D721Med (cell line): Measurements from ENCODE around the gene STARD13.

Experiments
- DNase-seq: peaks from one replicate; pipeline ENCODE4 v3.0.0; 2011; ENCODE audit warnings: low spot score; ENCODE audit not compliant: insufficient read length
- FAIRE-seq: peaks from 2 replicates; lab custom pipeline; 2011; peaks lifted over from hg19 to GRCh38; lab: Jason Lieb, UNC
- TF ChIP-seq, protein P1 (sequence below): IDR thresholded peaks from 2 replicates; pipeline ENCODE4 v1.5.1; 2012; ENCODE audit warnings: mild to moderate bottlenecking, control low read depth; ENCODE audit not compliant: insufficient read depth; ENCODE audit errors: missing control alignments

The STARD13 gene

GRCh38 chr13:33326246-33326645, 40.7 kb upstream of the STARD13 start:
- no peak for FAIRE-seq
- DNase-seq: no peak

GRCh38 chr13:33323801-33324510, 38.4 kb upstream of the STARD13 start:
- TF ChIP-seq, protein P1, sequence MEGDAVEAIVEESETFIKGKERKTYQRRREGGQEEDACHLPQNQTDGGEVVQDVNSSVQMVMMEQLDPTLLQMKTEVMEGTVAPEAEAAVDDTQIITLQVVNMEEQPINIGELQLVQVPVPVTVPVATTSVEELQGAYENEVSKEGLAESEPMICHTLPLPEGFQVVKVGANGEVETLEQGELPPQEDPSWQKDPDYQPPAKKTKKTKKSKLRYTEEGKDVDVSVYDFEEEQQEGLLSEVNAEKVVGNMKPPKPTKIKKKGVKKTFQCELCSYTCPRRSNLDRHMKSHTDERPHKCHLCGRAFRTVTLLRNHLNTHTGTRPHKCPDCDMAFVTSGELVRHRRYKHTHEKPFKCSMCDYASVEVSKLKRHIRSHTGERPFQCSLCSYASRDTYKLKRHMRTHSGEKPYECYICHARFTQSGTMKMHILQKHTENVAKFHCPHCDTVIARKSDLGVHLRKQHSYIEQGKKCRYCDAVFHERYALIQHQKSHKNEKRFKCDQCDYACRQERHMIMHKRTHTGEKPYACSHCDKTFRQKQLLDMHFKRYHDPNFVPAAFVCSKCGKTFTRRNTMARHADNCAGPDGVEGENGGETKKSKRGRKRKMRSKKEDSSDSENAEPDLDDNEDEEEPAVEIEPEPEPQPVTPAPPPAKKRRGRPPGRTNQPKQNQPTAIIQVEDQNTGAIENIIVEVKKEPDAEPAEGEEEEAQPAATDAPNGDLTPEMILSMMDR: no peak
- DNase-seq (no peak), FAIRE-seq (no peak)

More at GRCh38 chr13:33326246-33326645, 40.7 kb upstream of the STARD13 start:
- TF ChIP-seq, protein P1: no peak

DNA sequence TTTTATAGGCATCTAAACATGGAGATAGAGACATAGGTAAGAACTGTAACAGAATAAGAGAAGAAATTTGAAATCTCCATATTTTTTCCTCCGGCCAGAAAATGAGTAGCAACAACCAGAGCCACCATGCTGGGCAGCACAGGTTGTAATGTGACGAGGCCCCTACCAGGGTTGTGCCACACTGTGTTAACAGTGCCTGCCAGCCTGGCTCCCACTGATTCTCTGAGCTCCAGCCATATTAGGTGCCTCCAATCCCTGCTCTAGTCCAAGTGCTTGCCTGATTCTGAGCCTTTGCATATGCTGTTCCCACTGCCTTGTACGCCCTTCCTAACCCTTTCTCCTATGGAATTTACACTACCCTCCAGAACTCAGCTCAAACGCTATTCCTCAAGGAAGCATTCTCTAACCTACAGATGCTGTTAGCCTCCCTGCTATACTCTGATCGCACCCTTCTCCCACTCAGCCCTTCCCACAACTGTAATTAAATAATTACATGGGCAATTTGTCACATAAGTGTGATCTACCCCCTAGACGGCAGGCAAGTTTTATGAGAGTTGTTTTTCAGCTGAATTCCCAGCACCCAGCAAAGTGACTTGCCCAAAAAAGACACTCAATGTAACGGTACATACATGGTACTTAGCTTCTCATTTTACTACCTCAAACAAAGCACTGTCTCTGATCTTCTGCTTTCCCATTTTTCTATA, 37.6 kb upstream of the STARD13 start:
- no peak for FAIRE-seq
- TF ChIP-seq, protein P1: no peak
- DNase-seq: no peak

- FAIRE-seq: no peak
- no peak for DNase-seq
- TF ChIP-seq, protein P1: no peak
Observed at GRCh38 chr13:33322543-33322809, 36.9 kb upstream of the STARD13 start.

DNA sequence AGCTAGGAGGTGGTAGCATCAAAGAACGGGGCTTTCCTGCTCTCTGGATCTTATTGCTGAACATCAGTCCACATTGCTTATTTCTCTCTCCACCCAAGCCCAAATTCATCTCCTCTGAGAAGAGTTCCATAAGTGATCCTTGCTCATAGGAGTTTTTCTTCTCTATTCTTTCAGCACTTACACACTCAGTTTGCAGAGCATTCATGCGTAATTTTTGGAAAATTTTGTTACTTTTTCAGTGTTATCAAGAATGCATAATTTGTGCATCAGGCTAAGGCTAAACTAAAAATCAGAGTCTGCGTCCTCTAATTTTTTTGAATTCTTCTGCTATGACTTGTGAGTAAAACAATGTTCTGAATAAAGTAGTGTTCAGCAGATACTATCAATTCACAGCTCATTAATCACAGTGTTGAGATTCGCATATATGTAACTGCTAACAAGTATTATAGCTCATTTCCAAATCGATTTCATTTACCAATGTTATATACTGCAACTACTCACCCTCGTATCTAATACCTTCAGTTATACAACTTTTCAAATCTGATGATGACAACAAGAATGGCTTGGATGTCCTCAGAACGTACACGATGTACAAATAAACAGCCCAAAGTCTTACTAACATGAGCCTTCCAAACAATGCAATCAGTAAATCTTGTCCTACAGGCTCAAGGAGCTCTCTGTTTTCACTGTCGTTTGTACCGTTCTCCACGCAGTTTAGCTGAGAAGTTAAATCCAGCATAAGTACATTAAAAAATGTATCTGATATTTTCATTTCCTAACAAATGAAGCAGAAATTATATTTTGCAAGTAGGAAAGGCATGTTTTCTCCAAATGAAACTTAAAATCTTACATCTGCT, 36.4 kb upstream of the STARD13 start:
- FAIRE-seq: no peak
- TF ChIP-seq, protein P1: no peak
- DNase-seq: no peak

DNA sequence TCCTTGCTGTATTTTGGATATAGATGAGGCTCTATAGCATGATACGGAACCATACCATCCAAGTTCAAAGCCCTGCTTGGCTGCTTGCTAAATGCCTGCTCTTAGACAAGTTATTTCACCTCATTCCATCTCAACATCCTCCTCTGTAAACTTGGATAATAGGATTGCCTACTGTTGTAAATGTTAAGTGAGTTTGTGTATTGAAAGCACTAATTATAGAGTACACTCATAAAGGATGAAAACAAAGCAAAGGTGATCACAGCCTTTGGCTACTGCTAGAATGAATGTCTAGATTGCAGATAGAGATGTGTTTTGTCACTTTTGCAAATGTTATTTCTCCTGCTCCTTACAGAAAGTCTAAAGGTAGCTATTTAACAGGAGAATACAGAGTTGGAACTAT, 34.3 kb upstream of the STARD13 start:
- FAIRE-seq (no peak), DNase-seq (no peak)
- TF ChIP-seq, protein P1: no peak

- FAIRE-seq (no peak), DNase-seq (no peak)
- TF ChIP-seq, protein P1: no peak
Observed at GRCh38 chr13:33318744-33319143, 33.2 kb upstream of the STARD13 start.
